HFFc6 (cell line): ENCODE results near the gene STIM1. TPM values are rescaled to one million over a fixed set of nuclear protein-coding genes. Genes with fewer than 3 reads are reported as not detected.

Experiments used
- DNase-seq: peaks from one replicate; pipeline ENCODE4 v3.0.0-alpha.2; 2018
- H3K27ac Mint-ChIP-seq: 2 replicates; pipeline ENCODE4 v1.8.0; 2020; ENCODE audit warnings: mild to moderate bottlenecking, mixed read lengths
- H3K27me3 Mint-ChIP-seq: 2 replicates; pipeline ENCODE4 v1.8.0; 2021; ENCODE audit warnings: mild to moderate bottlenecking, moderate library complexity, mixed read lengths; ENCODE audit not compliant: insufficient read depth
- H3K36me3 Mint-ChIP-seq: 2 replicates; pipeline ENCODE4 v1.8.0; 2021; ENCODE audit warnings: low read depth, mixed read lengths
- H3K4me1 Mint-ChIP-seq: 2 replicates; pipeline ENCODE4 v1.8.0; 2020; ENCODE audit warnings: low read depth, mixed read lengths
- H3K4me3 Mint-ChIP-seq: 2 replicates; pipeline ENCODE4 v1.8.0; 2020; ENCODE audit warnings: mild to moderate bottlenecking, moderate library complexity, mixed read lengths
- H3K9me3 Mint-ChIP-seq: 2 replicates; pipeline ENCODE4 v1.8.0; 2020; ENCODE audit warnings: mild to moderate bottlenecking, mixed read lengths
- total RNA-seq, 6 experiments: library from RNA; stranded (reverse); fragmentation: NEBNext Ultra II Directional; extraction: Animal tissue kit (Norgen Biotek cat#: 25700); gene quantifications; 2 replicates in 1 of 6; 3 replicates in 5 of 6; pipeline ENCODE4 v1.2.3, GENCODE V29; 2021
- TF ChIP-seq, protein P1 (sequence below): fragments of 200-600 bp; sonication (generic); IDR thresholded peaks from 2 replicates; pipeline ENCODE4 v1.5.0; 2021; ENCODE audit warnings: antibody characterized with exemption, mild to moderate bottlenecking

Gene STIM1
- total RNA-seq, 6 experiments from 2014 or later = 27.6 to 33.1 (median 30.7) TPM

- TF ChIP-seq, protein P1, sequence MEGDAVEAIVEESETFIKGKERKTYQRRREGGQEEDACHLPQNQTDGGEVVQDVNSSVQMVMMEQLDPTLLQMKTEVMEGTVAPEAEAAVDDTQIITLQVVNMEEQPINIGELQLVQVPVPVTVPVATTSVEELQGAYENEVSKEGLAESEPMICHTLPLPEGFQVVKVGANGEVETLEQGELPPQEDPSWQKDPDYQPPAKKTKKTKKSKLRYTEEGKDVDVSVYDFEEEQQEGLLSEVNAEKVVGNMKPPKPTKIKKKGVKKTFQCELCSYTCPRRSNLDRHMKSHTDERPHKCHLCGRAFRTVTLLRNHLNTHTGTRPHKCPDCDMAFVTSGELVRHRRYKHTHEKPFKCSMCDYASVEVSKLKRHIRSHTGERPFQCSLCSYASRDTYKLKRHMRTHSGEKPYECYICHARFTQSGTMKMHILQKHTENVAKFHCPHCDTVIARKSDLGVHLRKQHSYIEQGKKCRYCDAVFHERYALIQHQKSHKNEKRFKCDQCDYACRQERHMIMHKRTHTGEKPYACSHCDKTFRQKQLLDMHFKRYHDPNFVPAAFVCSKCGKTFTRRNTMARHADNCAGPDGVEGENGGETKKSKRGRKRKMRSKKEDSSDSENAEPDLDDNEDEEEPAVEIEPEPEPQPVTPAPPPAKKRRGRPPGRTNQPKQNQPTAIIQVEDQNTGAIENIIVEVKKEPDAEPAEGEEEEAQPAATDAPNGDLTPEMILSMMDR = no peak
- H3K4me3 Mint-ChIP-seq = no peak overlapping the region
- no peaks in the 10 kb centered on the region for H3K27me3 Mint-ChIP-seq
- H3K4me1 Mint-ChIP-seq = peaks cover 25% of the 10 kb centered on the region
- H3K9me3 Mint-ChIP-seq = no peaks in the 10 kb centered on the region
- H3K27ac Mint-ChIP-seq = no peak overlapping the region
- DNase-seq = no peak
- no peaks in the 10 kb centered on the region for H3K36me3 Mint-ChIP-seq
Measured at GRCh38 chr11:4060182-4060923, 204.9 kb downstream of the STIM1 start.

DNA sequence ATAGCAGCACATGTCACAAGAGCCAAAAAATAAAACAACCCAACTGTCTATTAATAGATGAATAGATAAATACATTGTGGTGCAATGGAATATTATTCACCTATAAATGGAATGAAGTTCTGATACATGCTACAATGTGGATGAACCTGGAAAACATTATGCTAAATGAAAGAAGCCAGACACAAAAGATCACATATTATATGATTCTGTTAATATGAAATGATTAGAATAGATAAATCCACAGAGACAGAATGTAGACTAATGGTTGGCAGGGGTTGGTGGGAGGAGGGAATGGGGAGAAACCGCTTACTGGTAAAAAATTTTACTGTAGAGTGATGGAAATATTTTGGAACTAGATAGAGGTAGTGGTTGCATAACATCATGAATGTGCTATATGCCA is 206.2 kb downstream of the STIM1 start:
- DNase-seq = no peak
- Mint-ChIP-seq H3K36me3 (no peaks in the 10 kb centered on the region), H3K27ac (no peak overlapping the region), H3K4me1 (peaks cover 34% of the 10 kb centered on the region), H3K9me3 (no peaks in the 10 kb centered on the region), H3K4me3 (no peak overlapping the region), H3K27me3 (no peaks in the 10 kb centered on the region)
- TF ChIP-seq, protein P1 = no peak

- peaks cover 27% of the 10 kb centered on the region for H3K4me1 Mint-ChIP-seq
- H3K27ac Mint-ChIP-seq = no peak overlapping the region
- no peaks in the 10 kb centered on the region for H3K27me3 Mint-ChIP-seq
- TF ChIP-seq, protein P1 = no peak
- no peaks in the 10 kb centered on the region for H3K36me3 Mint-ChIP-seq
- no peaks in the 10 kb centered on the region for H3K9me3 Mint-ChIP-seq
- H3K4me3 Mint-ChIP-seq = no peak overlapping the region
- peak; percentile 52 for DNase-seq
Measured at GRCh38 chr11:4063348-4063747, 207.9 kb downstream of the STIM1 start.

GRCh38 chr11:4064278-4064955 is 209.0 kb downstream of the STIM1 start:
- no peaks in the 10 kb centered on the region for H3K9me3 Mint-ChIP-seq
- DNase-seq = no peak
- H3K36me3 Mint-ChIP-seq = no peaks in the 10 kb centered on the region
- no peak overlapping the region for H3K4me3 Mint-ChIP-seq
- TF ChIP-seq, protein P1 = no peak
- H3K4me1 Mint-ChIP-seq = peaks cover 31% of the 10 kb centered on the region
- 0 out of 2 replicates have a peak, but pooled peaks cover 3% of the 10 kb centered on the region for H3K27me3 Mint-ChIP-seq
- H3K27ac Mint-ChIP-seq = no peak overlapping the region

- Mint-ChIP-seq H3K27ac (no peak overlapping the region), H3K4me1 (peaks cover 31% of the 10 kb centered on the region), H3K4me3 (no peak overlapping the region), H3K27me3 (0 out of 2 replicates have a peak, but pooled peaks cover 3% of the 10 kb centered on the region), H3K36me3 (no peaks in the 10 kb centered on the region), H3K9me3 (no peaks in the 10 kb centered on the region)
- TF ChIP-seq, protein P1 = no peak
- DNase-seq = no peak
Measured at GRCh38 chr11:4065086-4065485, 209.6 kb downstream of the STIM1 start.
